ENCODE measurements around the gene TEX14.

- TF ChIP-seq POLR2AphosphoS5 (IDR thresholded peaks at IDR 0.05): no peak
- TF ChIP-seq POLR2A (IDR thresholded peaks at IDR 0.05): no peak
- TF ChIP-seq CTCF (IDR thresholded peaks at IDR 0.05): no peak
Measured at GRCh38 chr17:58703137-58703915, 11.5 kb upstream of the TEX14 start.
